DMS 273 (cell line): ENCODE measurements around the gene CDH18.

Experiments
- DNase-seq: peaks from one replicate; lab custom pipeline; 2025; ENCODE audit not compliant: unreplicated experiment; lab: John Stamatoyannopoulos, UW

Gene CDH18, protein sequence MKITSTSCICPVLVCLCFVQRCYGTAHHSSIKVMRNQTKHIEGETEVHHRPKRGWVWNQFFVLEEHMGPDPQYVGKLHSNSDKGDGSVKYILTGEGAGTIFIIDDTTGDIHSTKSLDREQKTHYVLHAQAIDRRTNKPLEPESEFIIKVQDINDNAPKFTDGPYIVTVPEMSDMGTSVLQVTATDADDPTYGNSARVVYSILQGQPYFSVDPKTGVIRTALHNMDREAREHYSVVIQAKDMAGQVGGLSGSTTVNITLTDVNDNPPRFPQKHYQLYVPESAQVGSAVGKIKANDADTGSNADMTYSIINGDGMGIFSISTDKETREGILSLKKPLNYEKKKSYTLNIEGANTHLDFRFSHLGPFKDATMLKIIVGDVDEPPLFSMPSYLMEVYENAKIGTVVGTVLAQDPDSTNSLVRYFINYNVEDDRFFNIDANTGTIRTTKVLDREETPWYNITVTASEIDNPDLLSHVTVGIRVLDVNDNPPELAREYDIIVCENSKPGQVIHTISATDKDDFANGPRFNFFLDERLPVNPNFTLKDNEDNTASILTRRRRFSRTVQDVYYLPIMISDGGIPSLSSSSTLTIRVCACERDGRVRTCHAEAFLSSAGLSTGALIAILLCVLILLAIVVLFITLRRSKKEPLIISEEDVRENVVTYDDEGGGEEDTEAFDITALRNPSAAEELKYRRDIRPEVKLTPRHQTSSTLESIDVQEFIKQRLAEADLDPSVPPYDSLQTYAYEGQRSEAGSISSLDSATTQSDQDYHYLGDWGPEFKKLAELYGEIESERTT

DNA sequence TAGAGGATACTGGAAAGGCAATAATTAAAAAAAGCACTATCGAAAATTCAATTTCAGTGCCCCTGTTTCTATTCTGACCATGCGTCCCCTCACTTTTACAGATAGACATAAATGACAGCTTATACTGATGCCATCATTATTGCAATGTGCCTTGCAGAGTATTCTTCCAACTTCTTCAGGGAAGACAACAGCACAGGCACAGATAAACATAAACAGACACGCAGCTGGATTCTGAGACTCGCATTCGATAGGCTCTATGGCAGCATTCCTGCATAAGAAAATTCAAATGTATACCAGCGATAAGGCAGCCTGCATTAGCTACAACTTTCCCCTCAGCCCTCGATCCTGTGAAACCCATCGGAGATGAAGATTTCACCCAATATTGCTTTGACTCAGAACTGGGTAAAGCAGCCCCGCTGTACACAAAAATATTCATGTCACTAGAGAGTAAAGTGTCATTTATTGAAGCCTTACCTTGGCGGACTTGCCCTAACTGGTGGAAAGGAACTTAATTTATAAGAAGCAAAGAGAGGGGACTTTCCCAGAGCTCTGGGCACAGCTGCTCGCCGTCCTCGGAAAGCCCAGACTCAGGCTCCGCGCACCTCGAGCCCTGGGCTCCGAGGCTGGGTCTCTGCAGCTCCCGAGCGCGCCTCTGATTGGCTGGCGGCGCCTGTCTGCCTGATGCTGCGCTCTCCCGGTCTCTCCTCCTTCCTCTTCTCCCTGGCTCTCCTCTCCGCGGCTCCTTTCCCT lies at the start of gene CDH18:
Gene CDH18, minus strand, starts transcription at position 589 of the 750 bp plus-strand sequence. CDS start 149,214 bp downstream, outside the sequence.
- peak; percentile 88 for DNase-seq

DNA sequence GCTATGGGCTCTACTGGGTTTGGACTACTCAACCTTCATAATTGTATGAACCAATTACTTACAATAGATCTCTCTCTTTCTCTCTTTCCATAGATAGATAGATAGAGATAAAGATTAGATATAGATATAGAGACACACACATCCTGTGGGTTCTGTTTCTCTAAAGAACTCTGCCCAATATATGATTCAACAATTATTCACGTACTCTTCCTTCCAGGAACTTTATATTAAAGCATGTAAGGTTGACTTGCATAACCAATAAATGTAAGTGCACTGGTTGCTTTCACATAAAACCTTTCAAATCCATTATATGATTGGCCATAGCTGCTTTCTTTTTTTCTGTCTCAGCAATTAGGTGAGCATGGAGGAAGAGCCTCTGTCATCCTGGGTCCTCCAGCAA lies 46.7 kb upstream of the CDH18 start:
- DNase-seq = no peak

DNA sequence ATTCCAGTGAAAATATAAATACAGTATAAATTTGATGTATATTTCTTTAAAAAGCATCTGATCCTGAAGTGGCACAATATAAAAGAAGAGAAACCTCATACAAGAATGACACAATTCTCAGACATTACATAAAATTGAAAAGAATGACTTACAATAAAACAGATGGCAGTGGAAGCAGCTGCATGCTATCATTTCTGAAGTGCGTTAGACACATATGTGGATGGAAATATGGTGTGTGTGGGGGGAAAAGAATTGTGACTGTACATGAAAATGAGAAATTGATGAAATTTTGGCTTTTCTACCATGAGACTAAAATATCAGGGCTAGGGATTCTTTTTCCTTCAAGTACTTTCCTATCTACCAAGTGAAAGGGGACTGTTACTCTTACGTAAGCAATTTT lies 45.9 kb upstream of the CDH18 start:
- no peak for DNase-seq

DNA sequence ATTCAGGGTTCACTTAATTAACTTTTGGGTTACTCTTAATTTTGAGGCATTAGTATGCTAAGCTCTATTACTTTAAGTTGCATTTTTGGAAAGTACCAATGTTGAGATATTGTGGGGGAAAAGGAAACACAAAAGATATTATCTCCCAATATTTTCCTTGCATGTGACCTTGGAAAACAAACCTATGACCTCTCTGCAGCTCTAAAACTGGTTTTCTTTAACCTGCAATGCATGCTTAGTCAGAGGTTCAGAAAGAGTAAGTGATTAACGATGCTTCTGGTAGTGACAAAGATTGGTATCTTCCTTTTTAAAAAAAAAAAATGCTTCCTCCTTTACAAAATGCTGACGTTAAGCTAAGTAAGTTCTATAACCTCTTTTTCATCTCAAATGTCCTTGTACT lies 44.9 kb upstream of the CDH18 start:
- no peak for DNase-seq

DNA sequence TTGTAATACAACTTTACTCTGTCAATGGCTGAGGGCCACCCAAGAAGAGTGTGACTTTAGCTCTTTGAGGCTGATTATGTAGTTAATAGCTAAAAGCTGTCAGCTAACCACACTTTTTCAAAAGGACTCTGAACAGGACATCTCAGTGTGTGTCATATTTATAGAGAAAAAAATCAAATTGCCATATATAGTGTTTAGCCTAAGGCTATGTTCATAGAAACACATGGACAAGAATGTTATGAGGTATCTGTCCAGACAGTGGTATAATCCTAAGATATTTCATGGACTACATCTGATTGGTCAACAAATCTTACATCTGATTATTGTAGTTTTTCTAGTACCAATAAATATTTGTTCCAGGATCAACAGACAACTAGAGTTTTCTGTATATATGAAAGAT lies 42.1 kb upstream of the CDH18 start:
- no peak for DNase-seq

DNA sequence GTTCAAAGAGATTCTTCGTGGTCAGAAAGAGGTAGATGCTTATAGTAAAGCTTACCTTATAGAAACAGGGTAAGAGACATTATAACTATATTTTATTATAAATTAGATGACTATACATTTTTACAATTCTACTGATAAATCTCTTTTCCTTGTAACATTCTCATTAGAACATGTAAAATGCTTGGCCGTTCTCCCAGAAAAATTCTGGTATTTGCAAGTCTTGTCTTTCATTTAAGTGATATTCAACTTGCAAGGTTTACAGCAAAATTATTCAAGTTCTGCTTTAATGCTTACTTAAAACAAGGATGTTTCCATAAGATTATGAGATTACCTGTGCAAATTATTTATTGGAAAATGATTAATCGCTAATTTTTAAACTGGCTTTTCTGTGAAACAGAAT lies 41.3 kb upstream of the CDH18 start:
- no peak for DNase-seq

DNA sequence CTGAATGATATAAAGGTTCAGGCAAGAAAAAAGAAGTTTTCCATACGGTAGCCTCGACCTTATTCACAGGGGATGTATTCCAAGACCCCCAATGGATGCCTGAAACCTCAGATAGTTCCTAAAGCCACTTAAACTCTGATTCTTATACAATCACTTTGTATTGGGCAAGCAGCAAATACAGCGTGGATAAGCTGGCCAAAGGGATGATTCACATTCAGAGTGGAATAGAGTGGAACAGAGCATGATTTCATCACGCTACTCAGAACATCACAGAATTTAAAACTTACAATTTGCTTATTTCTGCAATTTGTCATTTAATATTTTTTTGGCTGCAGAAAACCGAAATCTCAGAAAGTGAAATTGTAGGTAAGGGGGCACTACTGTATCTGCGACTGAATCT lies 40.5 kb upstream of the CDH18 start:
- DNase-seq = no peak

DNA sequence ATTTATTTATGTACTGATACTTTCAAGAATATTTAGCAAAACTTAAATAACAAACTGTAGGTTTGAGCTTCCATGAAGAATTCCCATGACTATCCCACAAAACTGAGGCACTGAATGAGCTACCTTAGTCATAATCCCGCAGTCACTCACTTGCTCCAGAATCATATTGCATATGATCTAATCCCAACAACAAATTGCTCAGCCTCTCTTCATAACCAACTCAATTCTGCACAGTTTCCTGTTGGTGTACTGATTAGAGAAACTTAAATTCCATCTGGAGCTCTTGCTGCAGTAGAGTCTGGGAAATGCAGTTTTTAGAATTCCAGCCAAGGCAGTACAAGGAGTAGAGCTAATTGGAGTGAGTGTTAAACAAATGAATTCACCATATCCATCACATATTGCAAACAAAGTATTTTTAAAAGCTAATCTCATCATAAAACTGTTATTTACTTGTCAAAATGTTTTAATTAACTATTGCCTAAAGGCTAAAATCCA lies 35.7 kb upstream of the CDH18 start:
- no peak for DNase-seq

DNA sequence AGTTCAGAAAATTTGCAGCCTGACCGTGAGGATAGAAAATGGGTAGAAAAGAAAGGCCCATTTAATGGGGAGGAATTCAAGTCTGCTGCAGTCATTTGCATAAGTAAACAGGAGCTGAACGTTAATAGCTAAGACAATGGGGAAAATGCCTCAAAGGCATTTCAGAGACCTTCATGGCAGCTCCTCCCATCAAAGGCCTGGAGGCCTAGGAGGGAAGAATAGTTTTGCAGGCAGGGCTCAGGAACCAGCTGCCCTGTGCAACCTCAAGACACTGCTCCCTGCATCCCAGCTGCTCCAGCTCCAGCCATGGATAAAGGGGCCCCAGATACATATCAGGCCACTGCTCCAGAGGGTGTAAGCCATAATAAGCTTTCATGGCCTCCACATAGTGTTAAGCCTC lies 32.2 kb upstream of the CDH18 start:
- no peak for DNase-seq

DNA sequence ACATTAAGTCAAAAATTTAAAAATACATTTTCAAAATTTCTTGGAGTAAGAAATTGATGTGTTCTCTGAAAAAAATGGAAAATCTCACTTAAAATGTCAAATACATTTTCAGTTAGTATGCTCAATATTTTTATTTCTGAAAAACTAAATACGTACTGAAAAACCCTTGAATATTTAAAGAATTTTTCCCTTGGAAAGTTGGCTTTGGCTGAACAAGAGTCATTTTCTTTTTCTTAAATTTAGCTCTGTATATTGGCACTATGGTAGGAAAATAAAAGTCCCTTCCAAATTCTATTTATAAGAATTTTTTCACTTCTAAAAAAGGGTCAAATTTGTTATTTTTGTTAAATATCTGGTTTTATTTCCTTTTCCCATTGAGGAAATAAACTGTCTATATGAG lies 29.0 kb upstream of the CDH18 start:
- DNase-seq = no peak

DNA sequence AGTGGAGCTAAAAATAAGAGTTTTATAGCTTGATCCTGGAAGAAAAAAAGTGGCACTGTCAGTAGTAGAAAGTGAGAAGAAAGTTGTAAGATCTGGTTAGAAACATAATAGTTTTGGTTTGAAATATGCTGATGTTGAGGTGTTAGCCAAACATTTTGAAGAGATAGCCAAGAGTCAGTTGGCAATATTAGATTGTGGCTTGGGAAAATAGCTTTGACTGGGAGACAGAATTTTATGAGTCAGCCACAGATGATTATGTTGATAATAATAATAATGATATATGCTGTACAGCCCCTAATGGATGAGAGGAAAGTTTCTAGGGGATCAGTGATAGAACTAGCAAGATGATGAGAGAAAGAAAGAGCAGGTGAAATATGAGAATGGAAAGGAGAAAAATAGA lies 12.4 kb upstream of the CDH18 start:
- DNase-seq = no peak

DNA sequence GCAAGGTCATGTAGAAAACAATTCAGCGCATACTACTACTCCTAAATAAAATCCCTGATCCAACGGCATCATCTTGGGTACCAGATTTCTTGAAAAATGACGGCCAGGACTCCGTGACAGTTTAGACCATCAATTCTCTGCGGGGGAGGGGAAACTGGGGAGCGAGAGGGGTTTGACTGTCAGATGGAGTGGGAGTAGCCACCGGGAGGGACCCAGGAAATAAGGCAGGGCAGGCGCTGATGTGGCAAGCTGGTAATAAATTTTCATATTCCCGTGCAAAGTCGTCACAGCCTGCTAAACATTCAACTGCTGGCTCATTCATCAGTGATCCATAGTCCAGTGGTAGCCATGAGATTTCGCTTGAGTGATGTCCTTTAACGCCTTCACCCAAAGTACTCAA lies 457 bp upstream of the CDH18 start:
- DNase-seq = no peak

DNA sequence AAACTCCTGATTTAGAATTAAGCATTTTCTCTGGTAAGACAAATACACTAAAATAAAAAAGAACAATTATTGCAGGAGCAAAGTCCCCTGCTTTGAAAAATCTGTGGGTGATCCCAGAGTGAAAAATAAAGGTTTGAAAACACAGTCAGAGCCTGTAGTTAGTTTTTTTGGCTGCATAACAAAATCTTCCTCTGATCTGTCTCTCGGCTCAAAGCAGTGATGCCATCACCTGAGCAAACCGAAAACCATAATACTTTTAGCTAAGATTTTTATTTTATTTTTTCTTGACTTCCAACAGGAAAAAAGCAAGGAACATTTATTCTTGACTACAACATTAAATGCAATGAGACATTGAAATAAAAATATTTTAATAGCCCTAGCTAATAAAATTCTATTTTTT lies 1.2 kb downstream of the CDH18 start:
- no peak for DNase-seq

DNA sequence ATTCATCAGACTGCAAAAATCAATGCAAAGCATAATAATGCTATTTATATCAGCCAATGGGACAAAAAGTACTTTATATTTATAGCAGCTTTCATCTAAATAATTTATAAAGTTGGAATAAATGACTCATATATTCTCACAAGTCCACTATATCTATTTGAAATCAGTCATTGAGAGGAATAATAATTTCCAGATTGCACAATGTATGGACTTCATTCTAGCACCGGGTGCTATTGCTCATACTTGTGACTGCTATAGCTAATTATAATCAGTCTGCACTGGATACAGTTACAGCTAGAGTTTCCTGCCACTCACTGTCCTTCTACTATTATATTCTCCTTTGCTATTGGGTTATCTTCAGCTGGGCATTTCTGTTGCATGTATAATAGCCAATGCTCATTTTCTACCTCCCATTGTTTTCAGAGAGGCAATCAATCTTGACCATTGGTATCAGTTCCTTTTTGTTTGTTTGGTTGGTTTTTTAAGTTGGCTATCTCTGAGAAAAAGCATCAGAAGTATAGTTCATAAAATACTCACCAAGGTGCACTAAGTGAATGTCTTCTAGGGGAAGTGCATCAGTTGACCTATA lies 1.9 kb downstream of the CDH18 start:
- DNase-seq = peak; percentile 4

DNA sequence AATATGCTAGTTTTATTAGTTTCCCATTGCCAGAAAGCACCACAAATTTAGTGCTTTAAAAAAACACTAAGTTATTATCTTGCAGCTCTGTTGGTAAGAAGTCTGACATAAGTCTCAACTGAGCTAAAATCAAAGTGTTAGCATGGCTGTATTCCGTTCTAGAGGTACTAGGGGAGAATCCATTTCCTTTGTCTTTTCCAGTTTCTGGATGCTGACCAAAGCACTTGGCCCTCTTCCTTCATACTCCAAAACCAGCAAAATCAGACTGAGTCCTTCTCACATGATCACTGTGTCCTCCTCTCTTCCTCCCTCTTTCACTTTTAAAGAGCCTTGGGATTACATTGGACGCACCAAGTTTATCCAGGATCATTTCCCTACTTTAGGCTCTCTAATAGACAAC lies 9.5 kb downstream of the CDH18 start:
- no peak for DNase-seq

DNA sequence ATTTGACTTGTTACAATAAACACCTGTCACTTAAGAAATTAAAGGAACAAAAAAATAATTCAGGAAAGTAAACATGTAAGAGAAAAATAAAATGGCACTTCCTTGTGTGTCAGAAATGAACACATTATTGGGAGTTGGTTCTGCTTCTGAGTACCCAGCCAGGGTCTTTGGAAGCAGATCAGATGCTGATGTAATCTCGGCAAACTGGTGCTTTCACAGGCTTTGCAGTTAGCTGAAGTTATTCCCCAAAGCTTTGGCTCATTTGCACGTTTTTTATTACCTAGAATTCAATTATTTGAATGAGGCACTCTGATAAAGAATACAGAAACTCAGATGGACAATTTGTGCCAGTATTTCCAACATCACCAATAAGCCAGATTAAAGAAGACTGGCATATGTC lies 10.9 kb downstream of the CDH18 start:
- peak; percentile 21 for DNase-seq

DNA sequence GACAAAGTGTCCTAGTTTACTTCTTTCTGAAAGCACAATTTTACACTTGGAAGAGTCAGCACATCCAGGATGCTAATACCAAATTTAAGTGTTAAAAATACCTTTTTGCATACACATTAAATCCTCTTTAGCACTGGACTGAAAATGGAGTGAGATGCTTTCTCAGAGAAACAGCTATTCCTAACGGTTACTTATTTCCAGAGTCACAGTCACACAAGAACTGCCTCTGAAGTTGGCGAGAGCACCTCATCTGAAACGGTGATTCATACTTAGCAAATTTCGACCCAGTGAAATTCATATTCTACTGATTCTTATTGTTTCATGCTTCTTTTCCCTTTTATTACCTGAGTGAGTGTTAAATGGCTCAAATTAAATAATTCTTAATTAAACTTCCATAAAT lies 12.2 kb downstream of the CDH18 start:
- DNase-seq = no peak

DNA sequence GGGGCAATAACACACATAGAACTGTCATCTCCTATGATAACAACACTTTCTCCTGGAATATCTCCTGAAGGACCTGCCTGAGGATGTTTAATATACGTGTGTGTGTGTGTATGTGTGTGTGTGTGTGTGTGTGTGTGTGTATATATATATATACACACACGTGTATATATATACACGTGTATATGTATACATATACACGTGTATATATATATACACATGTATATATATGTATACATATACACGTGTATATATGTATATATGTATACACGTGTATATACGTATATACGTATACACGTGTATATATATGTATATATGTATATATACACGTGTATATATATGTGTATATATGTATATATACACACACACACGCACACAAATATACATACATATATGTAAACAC lies 27.5 kb downstream of the CDH18 start:
- DNase-seq = no peak

DNA sequence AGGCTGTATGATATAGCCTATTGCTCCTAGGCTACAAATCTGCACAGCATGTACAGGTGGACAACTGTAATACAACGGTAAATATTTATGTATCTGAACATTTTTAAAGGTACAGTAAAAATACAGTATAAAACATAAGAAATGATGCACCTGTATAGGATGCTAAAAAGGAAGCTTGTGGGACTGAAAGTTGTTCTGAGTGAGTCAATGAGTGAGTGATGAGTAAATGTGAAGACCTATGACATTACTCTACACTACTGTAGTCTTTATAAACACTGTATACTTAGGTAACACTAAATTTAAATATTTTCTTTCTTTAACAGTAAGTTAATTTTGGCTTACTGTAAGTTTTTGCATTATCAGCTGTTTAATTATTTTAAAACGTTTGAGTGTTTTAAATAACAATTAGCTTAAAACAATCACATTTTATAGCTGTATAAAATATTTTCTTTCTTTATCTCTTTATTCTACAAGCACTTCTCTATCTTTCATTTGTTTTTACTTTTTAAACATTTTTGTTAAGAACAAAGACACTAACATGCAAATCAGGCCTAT lies 28.1 kb downstream of the CDH18 start:
- DNase-seq = no peak

DNA sequence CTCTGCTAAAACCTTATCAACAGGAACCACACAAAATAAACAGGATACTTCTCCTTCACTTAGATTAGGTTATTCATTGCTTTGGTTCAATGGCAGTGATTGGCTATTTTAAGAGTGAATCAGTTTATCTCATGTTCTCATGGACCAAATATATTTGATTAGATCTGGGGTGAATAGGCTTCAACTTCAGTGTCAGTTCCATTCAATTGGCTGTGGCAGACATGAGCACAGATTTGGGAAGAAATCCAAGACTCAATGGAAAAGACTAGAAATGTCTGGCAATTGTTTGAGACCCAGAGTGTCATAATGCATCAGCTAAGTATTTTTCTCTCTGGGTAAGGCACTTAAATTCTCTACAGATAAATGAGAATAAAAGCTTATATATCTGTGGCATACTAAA lies 37.1 kb downstream of the CDH18 start:
- DNase-seq = no peak

DNA sequence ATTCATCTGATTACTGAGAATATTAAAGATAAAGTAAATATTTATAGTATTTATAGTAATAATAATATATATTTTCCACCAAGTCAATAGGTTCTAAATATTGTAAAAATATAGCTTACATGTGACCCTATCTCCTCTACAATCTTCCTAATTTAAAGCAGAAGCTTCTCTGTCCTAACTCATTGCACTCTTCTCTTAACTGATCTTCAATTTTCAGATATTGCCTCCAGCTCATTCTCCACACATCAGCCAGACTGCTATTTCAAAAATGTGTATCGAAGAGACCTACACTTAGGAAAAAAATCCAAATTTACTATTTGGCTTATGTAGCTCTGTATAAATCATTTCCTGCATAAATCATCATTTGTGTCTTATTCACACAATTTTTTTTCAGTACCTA lies 47.8 kb downstream of the CDH18 start:
- no peak for DNase-seq
